GM12878 (cell line): ENCODE measurements around the gene EPHB2. TPM values are rescaled to one million over a fixed set of nuclear protein-coding genes. Genes with fewer than 3 reads are reported as not detected.

Source experiments
- ATAC-seq: fragments of 200-7000 bp; cut with Tn5 transposase; 3 replicates; pipeline ENCODE4 v1.9.1; 2020; ENCODE audit warnings: mild to moderate bottlenecking, moderate library complexity
- BruUV-seq: library from RNA; stranded (reverse); fragments of 400-500 nt; replicated peaks from 2 replicates; lab custom pipeline; 2021; lab: Mats Ljungman, UMichigan
- CTCF ChIA-PET: fragments of 300-600 bp; sonication (Branson Sonifier 250); formaldehyde crosslinking; extraction: SDS; loops from one replicate; lab custom pipeline; 2021; ENCODE audit warnings: inconsistent platforms; lab: Yijun Ruan, JAX
- POLR2A ChIA-PET: fragments of 350-600 bp; formaldehyde crosslinking; extraction: SDS; loops from one replicate; lab custom pipeline; 2021; ENCODE audit warnings: inconsistent platforms; lab: Charles Lee
- RAD21 ChIA-PET: fragments of 300-600 bp; sonication (Branson Sonifier 250); formaldehyde crosslinking; loops from one replicate; lab custom pipeline; 2023; ENCODE audit warnings: antibody characterized with exemption; ENCODE audit not compliant: unreplicated experiment; lab: Charles Lee
- SMC1A ChIA-PET: fragments of 300-600 bp; sonication (Branson Sonifier 250); formaldehyde crosslinking; loops from one replicate; lab custom pipeline; 2023; ENCODE audit not compliant: unreplicated experiment, uncharacterized antibody; lab: Charles Lee
- DNase-seq: peaks from one replicate; pipeline ENCODE4 v3.0.0-alpha.2; 2011; ENCODE audit warnings: low read depth, low spot score
- FAIRE-seq: peaks from 3 replicates; lab custom pipeline; 2011; peaks lifted over from hg19 to GRCh38; lab: Jason Lieb, UNC
- H2AFZ ChIP-seq: 2 replicates; pipeline ENCODE4 v1.6.0; 2011; ENCODE audit warnings: low read depth, low read length, control low read depth; ENCODE audit not compliant: control insufficient read depth
- H3K27ac ChIP-seq: 2 replicates; pipeline ENCODE4 v1.5.1; 2011; ENCODE audit warnings: control low read depth; ENCODE audit not compliant: control insufficient read depth, insufficient read depth
- H3K27me3 ChIP-seq, 2 experiments: replicated peaks in 1 of 2; 2 replicates each; pipeline versions ENCODE4 v1.6.0 to v1.6.1; 2011; ENCODE audit warnings: low read length in 1 of 2; ENCODE audit not compliant: control insufficient read depth in 2 of 2, insufficient read depth in 2 of 2
- H3K36me3 ChIP-seq, 2 experiments: 2 replicates each; pipeline ENCODE4 v1.5.1; 2011; ENCODE audit warnings: low read length in 1 of 2; ENCODE audit not compliant: control insufficient read depth in 2 of 2, insufficient read depth in 2 of 2
- H3K4me1 ChIP-seq: 2 replicates; pipeline ENCODE4 v1.6.1; 2011; ENCODE audit warnings: mild to moderate bottlenecking, low read length, moderate library complexity, mixed read lengths; ENCODE audit not compliant: control insufficient read depth, insufficient read depth
- H3K4me2 ChIP-seq: 2 replicates; pipeline ENCODE4 v1.6.0; 2011; ENCODE audit warnings: control low read depth; ENCODE audit not compliant: control insufficient read depth, insufficient read depth
- H3K4me3 ChIP-seq: fragments of 200-600 bp; sonication (generic); 2 replicates; pipeline ENCODE4 v1.5.1; 2016
- H3K79me2 ChIP-seq: 2 replicates; pipeline ENCODE4 v1.6.0; 2011; ENCODE audit warnings: low read length; ENCODE audit not compliant: control insufficient read depth, insufficient read depth
- H3K9ac ChIP-seq: 2 replicates; pipeline ENCODE4 v1.8.0; 2011; ENCODE audit warnings: low read length, control low read depth, mixed read lengths; ENCODE audit not compliant: control insufficient read depth, insufficient read depth
- H3K9me3 ChIP-seq: replicated peaks from 3 replicates; pipeline ENCODE4 v1.5.1; 2011; ENCODE audit warnings: mild to moderate bottlenecking, low read length; ENCODE audit not compliant: control insufficient read depth, insufficient read depth
- H4K20me1 ChIP-seq: 2 replicates; pipeline ENCODE4 v1.6.0; 2011; ENCODE audit not compliant: control insufficient read depth, insufficient read depth
- CBX5 ChIP-seq: sonication (generic); IDR thresholded peaks from 2 replicates; pipeline ENCODE4 v1.6.1; 2016; ENCODE audit warnings: low read depth, moderate library complexity, mild to moderate bottlenecking, inconsistent platforms
- ESRRA ChIP-seq: IDR thresholded peaks from 2 replicates; pipeline ENCODE4 v1.6.1; 2012; ENCODE audit warnings: mild to moderate bottlenecking, low read length, improper control_type of control experiment
- ETV6 ChIP-seq, 2 experiments: fragments of 450-650 bp in 1 of 2; IDR thresholded peaks in 1 of 2; conservative IDR thresholded peaks in 1 of 2; 2 replicates each; pipeline ENCODE4 v1.6.1; 2014; ENCODE audit warnings: antibody characterized with exemption in 1 of 2, borderline replicate concordance in 1 of 2, low read depth in 1 of 2, mild to moderate bottlenecking in 1 of 2, moderate library complexity in 1 of 2
- NR2F1 ChIP-seq: fragments of 450-650 bp; conservative IDR thresholded peaks from 2 replicates; pipeline ENCODE4 v1.6.1; 2017; ENCODE audit warnings: mild to moderate bottlenecking
- POLR2A ChIP-seq: IDR thresholded peaks from 2 replicates; pipeline ENCODE4 v1.6.1; 2011; ENCODE audit warnings: low read depth, mild to moderate bottlenecking, low read length
- RCOR1 ChIP-seq: conservative IDR thresholded peaks from 2 replicates; pipeline ENCODE4 v1.6.1; 2012; ENCODE audit warnings: low read depth, low read length, improper control_type of control experiment
- SIN3A ChIP-seq: IDR thresholded peaks from 2 replicates; pipeline ENCODE4 v1.6.1; 2012; ENCODE audit warnings: low read depth, low read length, improper control_type of control experiment
- ZSCAN29 ChIP-seq: fragments of 450-650 bp; IDR thresholded peaks from 2 replicates; pipeline ENCODE4 v1.6.1; 2017; ENCODE audit warnings: mild to moderate bottlenecking, moderate library complexity
- WGBS: methylation state at CpG from one replicate; pipeline ENCODE4 v1.1.6; 2016; ENCODE audit warnings: low lambda C conversion rate; ENCODE audit not compliant: insufficient replicate concordance, insufficient coverage; ENCODE audit errors: missing lambda C conversion rate; 5-methylcytosine and 5-hydroxymethylcytosine counted together
- in situ Hi-C: fragments of 300-500 bp; cut with MboI; formaldehyde crosslinking; loops from 9 replicates; pipeline ENCODE4 v1.14.3; 2018; ENCODE audit warnings: mixed read lengths
- intact Hi-C: fragments of 100-400 bp; cut with micrococcal nuclease; formaldehyde crosslinking; loops from one replicate; pipeline ENCODE4 v1.14.2; 2022; ENCODE audit not compliant: unreplicated experiment
- polyA plus RNA-seq, 11 experiments: library from polyadenylated mRNA; depleted of rRNA in 4 of 11; unstranded in 6 of 11; stranded (reverse) in 5 of 11; fragments of >200 nt; fragmentation: Nextera tagmentation in 4 of 11; fragmentation: Illumina TruSeq in 1 of 11; extraction: Ambion mirVana in 4 of 11; extraction: Trizol in 1 of 11; gene quantifications; 1 replicate in 1 of 11; 2 replicates in 10 of 11; pipeline versions ENCODE4 v1.2.1 to v1.2.3, GENCODE V29; 2011 to 2016; ENCODE audit warnings: inconsistent platforms in 2 of 11, missing spikeins in 2 of 11, low read depth in 1 of 11
- total RNA-seq, 4 experiments: library from RNA; depleted of rRNA in 3 of 4; stranded (reverse); fragments of >200 nt in 3 of 4; fragmentation: Illumina TruSeq in 1 of 4; extraction: Trizol in 1 of 4; gene quantifications; 2 replicates each; pipeline versions ENCODE4 v1.2.1 to v1.2.3, GENCODE V29; 2013 to 2021
- TF ChIP-seq, protein P1 (sequence below): fragments of 450-650 bp; formaldehyde crosslinking; IDR thresholded peaks from 2 replicates; pipeline ENCODE4 v1.4.0; 2022; ENCODE audit warnings: mild to moderate bottlenecking, moderate library complexity

EPHB2 gene
- total and polyA plus RNA-seq, 10 of the 15 experiments (the other 5 are each of a cell fraction or from before 2014, with no cell fraction given) = 0.13 to 3.3 (median 0.92) TPM

DNA sequence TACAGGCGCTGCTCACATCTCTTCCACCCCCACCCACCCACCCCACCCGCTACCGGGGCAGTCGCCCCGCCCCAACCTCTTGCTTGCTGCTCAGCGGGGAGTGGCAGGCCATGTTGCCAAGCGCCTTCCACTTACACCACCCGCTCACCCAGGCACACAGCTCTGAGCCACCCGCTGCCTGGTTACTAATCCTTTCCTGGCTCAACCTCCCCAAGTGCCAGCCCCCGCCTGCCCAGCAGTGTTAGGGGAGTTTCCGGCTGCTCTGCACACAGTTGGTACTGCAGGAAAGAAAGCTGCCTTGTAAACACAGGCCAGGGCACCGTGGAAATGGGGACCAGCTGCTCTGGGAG, 205.8 kb downstream of the EPHB2 start (continued):
- TF ChIP-seq ESRRA (no peak), NR2F1 (no peak), CBX5 (no peak), POLR2A (no peak), SIN3A (no peak), ZSCAN29 (no peak), RCOR1 (no peak)
- TF ChIP-seq, protein P1, sequence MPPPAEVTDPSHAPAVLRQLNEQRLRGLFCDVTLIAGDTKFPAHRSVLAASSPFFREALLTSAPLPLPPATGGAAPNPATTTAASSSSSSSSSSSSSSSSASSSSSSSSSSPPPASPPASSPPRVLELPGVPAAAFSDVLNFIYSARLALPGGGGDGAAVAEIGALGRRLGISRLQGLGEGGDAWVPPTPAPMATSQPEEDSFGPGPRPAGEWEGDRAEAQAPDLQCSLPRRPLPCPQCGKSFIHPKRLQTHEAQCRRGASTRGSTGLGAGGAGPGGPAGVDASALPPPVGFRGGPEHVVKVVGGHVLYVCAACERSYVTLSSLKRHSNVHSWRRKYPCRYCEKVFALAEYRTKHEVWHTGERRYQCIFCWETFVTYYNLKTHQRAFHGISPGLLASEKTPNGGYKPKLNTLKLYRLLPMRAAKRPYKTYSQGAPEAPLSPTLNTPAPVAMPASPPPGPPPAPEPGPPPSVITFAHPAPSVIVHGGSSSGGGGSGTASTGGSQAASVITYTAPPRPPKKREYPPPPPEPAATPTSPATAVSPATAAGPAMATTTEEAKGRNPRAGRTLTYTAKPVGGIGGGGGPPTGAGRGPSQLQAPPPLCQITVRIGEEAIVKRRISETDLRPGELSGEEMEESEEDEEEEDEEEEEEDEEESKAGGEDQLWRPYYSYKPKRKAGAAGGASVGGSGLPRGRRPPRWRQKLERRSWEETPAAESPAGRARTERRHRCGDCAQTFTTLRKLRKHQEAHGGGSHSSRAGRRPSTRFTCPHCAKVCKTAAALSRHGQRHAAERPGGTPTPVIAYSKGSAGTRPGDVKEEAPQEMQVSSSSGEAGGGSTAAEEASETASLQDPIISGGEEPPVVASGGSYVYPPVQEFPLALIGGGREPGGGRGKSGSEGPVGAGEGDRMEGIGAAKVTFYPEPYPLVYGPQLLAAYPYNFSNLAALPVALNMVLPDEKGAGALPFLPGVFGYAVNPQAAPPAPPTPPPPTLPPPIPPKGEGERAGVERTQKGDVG = no peak
- TF ChIP-seq, all 136 proteins: peak for 0

DNA sequence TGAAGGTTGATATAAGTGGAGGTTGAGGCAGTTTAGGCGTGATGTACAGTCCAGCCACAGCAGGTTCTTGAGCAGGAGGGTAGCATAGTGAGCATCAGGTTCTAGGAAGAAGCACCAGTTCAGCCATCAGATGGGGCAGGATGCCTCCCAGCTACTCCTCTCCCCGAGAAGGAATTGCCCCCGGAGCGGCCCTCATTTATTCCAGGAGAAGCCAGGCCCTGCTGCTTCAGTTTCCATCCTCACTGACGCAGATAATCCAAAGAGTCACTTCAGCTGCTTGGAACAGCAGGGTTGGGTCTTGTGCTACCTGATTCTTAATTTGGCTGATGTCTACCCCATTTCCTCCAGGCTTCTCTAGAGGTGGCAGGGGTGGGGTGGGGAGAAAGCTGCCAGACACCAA, 207.3 kb downstream of the EPHB2 start:
- no peaks in the 10 kb centered on the region for H3K36me3 ChIP-seq
- ATAC-seq (no peak), DNase-seq (no peak), FAIRE-seq (no peak)
- ChIA-PET POLR2A (no interaction called here), SMC1A (no interaction called here), RAD21 (no interaction called here), CTCF (no interaction called here)
- 28% methylated on average over 5 of the region's 5 CpGs for WGBS
- H3K79me2 ChIP-seq = no peaks in the 10 kb centered on the region
- H3K4me1 ChIP-seq = no peaks in the 10 kb centered on the region
- no peaks in the 10 kb centered on the region for H4K20me1 ChIP-seq
- in situ Hi-C loops = no loop called here
- intact Hi-C loops = no loop called here
- H3K9ac ChIP-seq = no peak overlapping the region
- no peak overlapping the region for H2AFZ ChIP-seq
- TF ChIP-seq ETV6 (conservative IDR thresholded peaks at IDR 0.05 in 1 of 2, IDR thresholded peaks at IDR 0.05 in 1 of 2; ENCODE audit: borderline replicate concordance in 1 of 2, low read depth in 1 of 2) = no peak
- H3K27me3 ChIP-seq = no peaks in the 10 kb centered on the region; a peak in 1 of 4 replicates
- H3K27ac ChIP-seq = no peak overlapping the region
- H3K4me3 ChIP-seq = no peak overlapping the region
- H3K9me3 ChIP-seq = no peaks in the 10 kb centered on the region
- H3K4me2 ChIP-seq = no peak overlapping the region
- no TSS peak for BruUV-seq
